Mucosa of rectum (tissue), 2 donors: ENCODE data around the gene MBD5.
"Not testable (repeated sequence)": the region's sequence is repeated elsewhere in the genome, so short reads cannot be mapped to it uniquely, and the experiment has no call there.

Experiments used
- H3K27ac ChIP-seq, 2 donors: one replicate each; pipeline ENCODE4 v1.7.0; 2013; ENCODE audit warnings: inconsistent platforms in 2 of 2, low read depth in 2 of 2, low read length in 2 of 2
- H3K27me3 ChIP-seq, 2 donors: one replicate each; pipeline ENCODE4 v1.7.0; 2013; ENCODE audit warnings: low read length in 2 of 2; ENCODE audit not compliant: control insufficient read depth in 2 of 2, insufficient read depth in 2 of 2
- H3K36me3 ChIP-seq, 2 donors: one replicate each; pipeline ENCODE4 v1.7.0; 2013; ENCODE audit warnings: low read length in 2 of 2; ENCODE audit not compliant: control insufficient read depth in 2 of 2, insufficient read depth in 2 of 2
- H3K4me1 ChIP-seq, 2 donors: one replicate each; pipeline ENCODE4 v1.7.0; 2013; ENCODE audit warnings: low read length in 2 of 2, mild to moderate bottlenecking in 1 of 2; ENCODE audit not compliant: control insufficient read depth in 2 of 2, insufficient read depth in 2 of 2
- H3K4me3 ChIP-seq, 2 donors: one replicate each; pipeline ENCODE4 v1.7.0; 2013; ENCODE audit warnings: low read length in 2 of 2
- H3K9ac ChIP-seq, 2 donors: one replicate each; pipeline ENCODE4 v1.7.0; 2013; ENCODE audit warnings: low read length in 2 of 2, low read depth in 1 of 2, mild to moderate bottlenecking in 1 of 2
- H3K9me3 ChIP-seq, 2 donors: one replicate each; pipeline ENCODE4 v1.7.0; 2013; ENCODE audit warnings: low read length in 2 of 2; ENCODE audit not compliant: control insufficient read depth in 2 of 2
- donor health status: healthy.
- donor health status: Normal muscosa, but diverticular disease.

The MBD5 gene

DNA sequence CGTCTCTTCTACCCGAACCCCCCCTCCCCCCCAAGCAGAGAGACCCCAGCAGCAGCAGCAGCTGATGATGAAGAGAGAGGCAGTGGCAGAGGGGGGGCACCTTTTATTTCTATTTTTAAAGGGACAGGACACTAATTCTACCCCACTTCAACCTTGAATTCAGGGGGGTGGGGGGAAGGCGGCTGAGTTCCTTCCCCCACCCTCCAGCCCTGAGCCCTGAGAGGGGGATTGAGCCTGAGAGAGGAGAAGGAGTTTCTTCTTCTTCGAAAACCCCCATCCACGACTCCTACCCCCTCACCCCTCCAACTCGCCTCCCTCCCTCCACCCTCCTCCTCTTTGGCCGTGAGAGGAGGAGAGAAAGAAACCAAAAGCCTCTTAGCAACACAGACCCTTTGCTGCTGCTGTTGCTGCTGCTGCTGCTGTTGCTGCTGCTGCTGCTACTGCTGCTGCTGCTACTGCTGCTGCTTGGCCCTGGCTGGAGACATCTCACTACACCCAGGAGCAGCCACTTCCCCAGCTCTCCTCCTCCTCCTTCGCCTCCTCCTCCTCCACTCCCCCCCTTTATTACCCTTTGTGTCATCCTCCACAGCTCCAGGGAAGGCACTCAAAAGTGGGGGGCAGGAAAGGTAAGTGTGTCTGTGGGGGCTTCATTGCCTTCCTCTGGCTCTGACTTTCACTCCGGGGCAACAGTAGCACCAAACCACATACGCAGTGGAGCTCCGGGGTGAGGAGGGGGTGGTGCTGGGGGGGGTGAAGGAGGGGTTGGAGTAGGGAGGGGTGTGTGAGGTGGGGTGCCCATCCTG lies at the start of gene MBD5:
Gene MBD5, plus strand, starts transcription at position 33 of the 803 bp plus-strand sequence.
- no peaks in the 10 kb centered on the region for H3K36me3 ChIP-seq
- H3K9ac ChIP-seq = peak within 1 kb of the TSS; percentile 73 to 83
- peak within 1 kb of the TSS; percentile 91 to 95 for H3K27ac ChIP-seq
- H3K4me1 ChIP-seq = peaks cover 0 to 18% of the 10 kb centered on the region in 2 donors
- H3K9me3 ChIP-seq = no peaks in the 10 kb centered on the region
- H3K4me3 ChIP-seq = peak within 1 kb of the TSS; percentile 85 to 95
- no peaks in the 10 kb centered on the region for H3K27me3 ChIP-seq

DNA sequence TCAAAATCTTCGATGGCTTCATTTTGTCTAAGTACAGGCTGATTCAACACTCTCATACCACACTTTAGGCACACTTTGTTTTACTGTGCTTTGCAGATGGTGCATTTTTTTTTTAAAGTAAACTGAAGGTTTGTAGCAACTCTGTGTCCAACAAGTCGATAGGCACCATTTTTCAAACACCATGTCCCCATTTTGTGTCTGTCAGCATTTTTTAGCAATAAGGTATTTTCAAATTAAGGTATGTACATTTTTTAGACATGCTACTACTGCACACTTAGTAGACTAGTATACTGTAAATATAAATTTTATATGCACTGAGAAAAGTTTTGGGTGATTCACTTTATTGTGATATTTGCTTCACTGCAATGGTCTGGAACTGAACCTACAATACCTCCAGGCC lies 44.8 kb upstream of the MBD5 start:
- Histone ChIP-seq H3K27ac (no peak overlapping the region), H3K9me3 (no peaks in the 10 kb centered on the region), H3K4me3 (no peak overlapping the region), H3K4me1 (no peaks in the 10 kb centered on the region), H3K36me3 (peaks cover 2 to 4% of the 10 kb centered on the region in 2 donors), H3K27me3 (no peaks in the 10 kb centered on the region), H3K9ac (no peak overlapping the region)

DNA sequence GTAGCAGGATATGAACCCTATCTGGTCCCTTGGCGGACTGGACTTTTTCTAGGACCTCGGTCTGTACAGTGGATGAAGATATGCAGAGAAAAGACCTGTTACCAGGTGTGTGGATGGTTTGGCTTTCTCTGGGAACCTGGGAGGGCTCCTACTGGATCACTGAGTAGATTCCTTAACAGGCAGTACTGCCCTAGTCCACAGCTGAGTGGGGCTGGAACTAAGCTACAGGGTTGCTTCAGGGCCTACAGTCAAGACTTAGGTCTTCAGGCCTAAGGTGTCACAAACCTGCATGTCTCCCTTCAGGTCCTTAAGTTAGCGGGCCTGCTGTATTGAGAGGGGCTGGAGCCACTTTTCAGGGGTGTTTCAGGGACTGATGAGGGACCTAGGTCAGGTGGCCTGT lies 43.2 kb upstream of the MBD5 start:
- no peaks in the 10 kb centered on the region for H3K27me3 ChIP-seq
- H3K4me1 ChIP-seq = no peaks in the 10 kb centered on the region
- H3K27ac ChIP-seq = no peak overlapping the region
- no peak overlapping the region for H3K9ac ChIP-seq
- H3K9me3 ChIP-seq = no peaks in the 10 kb centered on the region
- peaks cover 0 to 4% of the 10 kb centered on the region in 2 donors for H3K36me3 ChIP-seq
- H3K4me3 ChIP-seq = no peak overlapping the region

- Histone ChIP-seq H3K27me3 (no peaks in the 10 kb centered on the region), H3K9me3 (no peaks in the 10 kb centered on the region), H3K4me1 (no peaks in the 10 kb centered on the region), H3K4me3 (no peak overlapping the region), H3K9ac (no peak overlapping the region), H3K27ac (no peak overlapping the region), H3K36me3 (no peaks in the 10 kb centered on the region)
Measured at GRCh38 chr2:147980940-147981528, 39.9 kb upstream of the MBD5 start.

- H3K9ac ChIP-seq = no peak overlapping the region
- H3K27me3 ChIP-seq = no peaks in the 10 kb centered on the region
- no peaks in the 10 kb centered on the region for H3K36me3 ChIP-seq
- H3K9me3 ChIP-seq = no peaks in the 10 kb centered on the region
- H3K4me3 ChIP-seq = no peak overlapping the region
- H3K4me1 ChIP-seq = no peaks in the 10 kb centered on the region
- H3K27ac ChIP-seq = no peak overlapping the region
Measured at GRCh38 chr2:147989102-147989501, 31.8 kb upstream of the MBD5 start.

GRCh38 chr2:147989809-147990403 lies 31.0 kb upstream of the MBD5 start:
- no peak overlapping the region for H3K9ac ChIP-seq
- no peaks in the 10 kb centered on the region for H3K9me3 ChIP-seq
- H3K27ac ChIP-seq = no peak overlapping the region
- no peaks in the 10 kb centered on the region for H3K4me1 ChIP-seq
- no peak overlapping the region for H3K4me3 ChIP-seq
- no peaks in the 10 kb centered on the region for H3K27me3 ChIP-seq
- H3K36me3 ChIP-seq = no peaks in the 10 kb centered on the region

GRCh38 chr2:147994965-147995364 lies 25.9 kb upstream of the MBD5 start:
- H3K36me3 ChIP-seq, H3K4me3 ChIP-seq, H3K9me3 ChIP-seq, H3K4me1 ChIP-seq, H3K27ac ChIP-seq, H3K9ac ChIP-seq, H3K27me3 ChIP-seq: not testable (repeated sequence)

DNA sequence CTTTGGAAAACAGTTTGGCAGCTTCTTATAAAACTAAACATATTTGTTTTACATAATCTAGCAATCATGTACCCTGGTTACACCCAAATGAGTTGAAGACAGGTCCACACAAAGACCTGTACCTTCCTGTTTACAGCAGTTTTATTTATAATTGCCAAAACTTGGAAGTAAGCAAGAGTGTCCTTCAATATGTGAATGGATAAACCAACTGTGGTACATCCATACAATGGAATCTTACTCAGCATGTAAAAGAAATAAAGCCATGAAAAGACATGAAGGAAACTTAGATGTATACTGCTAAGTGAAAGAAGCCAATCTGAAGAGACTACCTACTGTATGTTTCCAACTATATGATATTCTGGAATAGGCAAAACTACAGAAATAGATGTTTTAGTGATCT lies 24.1 kb upstream of the MBD5 start:
- Histone ChIP-seq H3K9me3 (no peaks in the 10 kb centered on the region), H3K4me3 (no peak overlapping the region), H3K4me1 (no peaks in the 10 kb centered on the region), H3K27ac (no peak overlapping the region), H3K27me3 (no peaks in the 10 kb centered on the region), H3K36me3 (peaks cover 0 to 6% of the 10 kb centered on the region in 2 donors), H3K9ac (no peak overlapping the region)

DNA sequence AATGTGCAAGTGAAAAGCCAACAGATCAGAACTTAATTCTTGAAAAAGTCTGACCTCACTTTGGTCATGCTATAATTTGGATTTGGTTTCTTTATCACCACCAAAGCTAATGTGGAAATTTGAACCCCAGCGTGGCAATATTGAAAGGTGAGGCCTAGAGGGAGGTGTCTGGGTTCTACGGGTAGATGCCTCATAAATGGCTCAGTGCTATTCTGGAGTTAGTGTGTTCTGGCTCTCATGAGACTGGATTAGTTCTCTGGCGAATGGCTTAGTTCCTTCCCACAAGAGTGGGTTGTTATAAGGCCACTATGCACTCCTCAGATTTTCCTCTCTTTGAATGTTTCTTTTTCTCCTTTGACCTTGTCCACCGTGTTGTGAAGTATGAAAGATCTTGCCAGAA lies 22.7 kb upstream of the MBD5 start:
- Histone ChIP-seq H3K27ac (no peak overlapping the region), H3K36me3 (peaks cover 0 to 6% of the 10 kb centered on the region in 2 donors), H3K9ac (no peak overlapping the region), H3K9me3 (no peaks in the 10 kb centered on the region), H3K27me3 (no peaks in the 10 kb centered on the region), H3K4me1 (no peaks in the 10 kb centered on the region), H3K4me3 (no peak overlapping the region)

- Histone ChIP-seq H3K9me3 (no peaks in the 10 kb centered on the region), H3K27me3 (no peaks in the 10 kb centered on the region), H3K27ac (no peak overlapping the region), H3K9ac (no peak overlapping the region), H3K4me3 (no peak overlapping the region), H3K4me1 (no peaks in the 10 kb centered on the region), H3K36me3 (peaks cover 0 to 6% of the 10 kb centered on the region in 2 donors)
Measured at GRCh38 chr2:147999126-147999525, 21.8 kb upstream of the MBD5 start.
